ENCODE data around the gene NPAS1. TPM values are rescaled to one million over a fixed set of nuclear protein-coding genes. Genes with fewer than 3 reads are reported as not detected.
A peak's percentile ranks its signal among the peaks of the same experiment; 100 is the strongest.

NPAS1 gene
- polyA plus RNA-seq, 1 donor (not counting 4 experiments of a cell fraction or from before 2014, with no cell fraction given) = 0.42 TPM

- Histone ChIP-seq H3K9me3 (ENCODE audit: control insufficient read depth, low read depth, low read length) (no peaks in the 10 kb centered on the region), H3K4me3 (ENCODE audit: control insufficient read depth in 2 of 3, extremely low read depth in 1 of 3, insufficient read depth in 2 of 3, low read depth in 1 of 3, low read length in 3 of 3) (no peak overlapping the region), H3K27me3 (ENCODE audit: control insufficient read depth, extremely low read depth, insufficient read depth, low read length) (no peaks in the 10 kb centered on the region), H3K4me1 (ENCODE audit: control insufficient read depth, extremely low read depth, insufficient read depth, low read length) (no peaks in the 10 kb centered on the region), H3K9ac (ENCODE audit: control insufficient read depth, extremely low read depth, insufficient read depth, low read length) (no peak overlapping the region), H3K9me1 (ENCODE audit: control insufficient read depth, extremely low read depth, insufficient read depth, low read length) (no peaks in the 10 kb centered on the region), H3K79me2 (ENCODE audit: control insufficient read depth, insufficient read depth, low read length) (no peaks in the 10 kb centered on the region), H3K36me3 (ENCODE audit: control insufficient read depth in 2 of 2, extremely low read depth in 1 of 2, insufficient read depth in 2 of 2, low read length in 2 of 2) (peaks cover 28 to 40% of the 10 kb centered on the region in 2 experiments), H3K4me2 (ENCODE audit: control insufficient read depth, extremely low read depth, insufficient read depth, low read depth, low read length) (no peak overlapping the region), H2AFZ (ENCODE audit: control insufficient read depth, low read length) (no peak overlapping the region), H4K20me1 (ENCODE audit: control insufficient read depth, extremely low read depth, insufficient read depth, low read length) (no peaks in the 10 kb centered on the region), H3K27ac (ENCODE audit: control insufficient read depth, insufficient read depth, low read length) (no peak overlapping the region)
- no peak for TF ChIP-seq EZH2 (IDR thresholded peaks at IDR 0.05; ENCODE audit: low read length)
- TF ChIP-seq, protein P1, sequence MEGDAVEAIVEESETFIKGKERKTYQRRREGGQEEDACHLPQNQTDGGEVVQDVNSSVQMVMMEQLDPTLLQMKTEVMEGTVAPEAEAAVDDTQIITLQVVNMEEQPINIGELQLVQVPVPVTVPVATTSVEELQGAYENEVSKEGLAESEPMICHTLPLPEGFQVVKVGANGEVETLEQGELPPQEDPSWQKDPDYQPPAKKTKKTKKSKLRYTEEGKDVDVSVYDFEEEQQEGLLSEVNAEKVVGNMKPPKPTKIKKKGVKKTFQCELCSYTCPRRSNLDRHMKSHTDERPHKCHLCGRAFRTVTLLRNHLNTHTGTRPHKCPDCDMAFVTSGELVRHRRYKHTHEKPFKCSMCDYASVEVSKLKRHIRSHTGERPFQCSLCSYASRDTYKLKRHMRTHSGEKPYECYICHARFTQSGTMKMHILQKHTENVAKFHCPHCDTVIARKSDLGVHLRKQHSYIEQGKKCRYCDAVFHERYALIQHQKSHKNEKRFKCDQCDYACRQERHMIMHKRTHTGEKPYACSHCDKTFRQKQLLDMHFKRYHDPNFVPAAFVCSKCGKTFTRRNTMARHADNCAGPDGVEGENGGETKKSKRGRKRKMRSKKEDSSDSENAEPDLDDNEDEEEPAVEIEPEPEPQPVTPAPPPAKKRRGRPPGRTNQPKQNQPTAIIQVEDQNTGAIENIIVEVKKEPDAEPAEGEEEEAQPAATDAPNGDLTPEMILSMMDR (optimal IDR thresholded peaks at IDR 0.05 in 1 of 3, IDR thresholded peaks at IDR 0.05 in 1 of 3, conservative IDR thresholded peaks at IDR 0.05 in 1 of 3; ENCODE audit: extremely low read depth in 1 of 3, insufficient read depth in 2 of 3, low read length in 3 of 3) = peak; percentile 87 to 93 (median 89)
- FAIRE-seq (peak; percentile 98), DNase-seq (ENCODE audit: low read depth, low spot score) (no peak)
- dilution Hi-C loops (cut with MboI; ENCODE audit: extremely low pct_ligation_motif_present, low sequenced_read_pairs) = no loop called here
Measured at GRCh38 chr19:46990991-46991676, 28.5 kb upstream of the NPAS1 start.

DNA sequence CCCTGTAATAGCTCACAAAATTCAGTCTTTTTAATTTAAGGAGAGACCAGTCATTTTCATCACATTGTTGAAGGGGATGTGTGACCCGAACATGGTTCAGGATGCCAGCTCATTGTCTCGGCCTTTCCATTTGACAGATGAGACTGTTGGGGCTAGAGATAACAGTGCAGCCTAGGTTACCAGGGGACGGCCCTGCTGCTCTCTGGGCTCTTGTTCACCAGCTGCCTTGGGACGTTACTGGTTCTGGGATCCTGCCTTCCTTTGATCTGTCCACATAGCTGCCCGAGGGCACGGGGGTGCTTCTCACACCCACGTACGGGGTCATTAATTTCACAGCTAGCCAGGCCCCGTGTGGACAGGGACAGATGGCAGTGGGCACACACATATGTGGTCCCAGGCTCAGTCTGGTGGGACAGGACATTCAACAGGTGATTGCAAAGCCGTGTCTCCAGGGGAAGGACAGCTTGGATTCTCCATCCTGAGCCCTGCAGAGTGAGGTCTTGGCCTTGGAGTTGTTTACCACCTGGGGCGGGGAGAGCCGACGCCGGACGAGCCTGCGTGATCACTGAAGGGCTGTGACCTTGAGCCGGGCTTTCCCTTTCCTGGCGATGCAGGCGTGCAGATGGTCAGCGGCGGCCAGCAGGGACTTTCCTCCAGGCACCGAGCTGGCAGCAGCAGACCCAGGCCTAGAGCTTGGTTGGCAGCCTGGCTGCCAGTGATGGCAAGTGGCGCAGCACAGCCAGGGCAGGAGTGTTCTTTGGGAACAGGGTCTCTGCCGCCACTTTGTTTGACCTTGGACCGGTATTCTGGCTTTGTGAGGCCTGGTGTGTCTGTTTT is 26.7 kb upstream of the NPAS1 start:
- no peaks in the 10 kb centered on the region for H3K9me3 ChIP-seq (ENCODE audit: control insufficient read depth, low read depth, low read length)
- peaks cover 32 to 44% of the 10 kb centered on the region in 2 experiments for H3K36me3 ChIP-seq (ENCODE audit: control insufficient read depth in 2 of 2, extremely low read depth in 1 of 2, insufficient read depth in 2 of 2, low read length in 2 of 2)
- no peaks in the 10 kb centered on the region for H3K79me2 ChIP-seq (ENCODE audit: control insufficient read depth, insufficient read depth, low read length)
- H4K20me1 ChIP-seq (ENCODE audit: control insufficient read depth, extremely low read depth, insufficient read depth, low read length) = no peaks in the 10 kb centered on the region
- no peak for TF ChIP-seq EZH2 (IDR thresholded peaks at IDR 0.05; ENCODE audit: low read length)
- TF ChIP-seq, protein P1 (optimal IDR thresholded peaks at IDR 0.05 in 1 of 3, IDR thresholded peaks at IDR 0.05 in 1 of 3, conservative IDR thresholded peaks at IDR 0.05 in 1 of 3; ENCODE audit: extremely low read depth in 1 of 3, insufficient read depth in 2 of 3, low read length in 3 of 3) = no peak
- no peak overlapping the region for H3K4me2 ChIP-seq (ENCODE audit: control insufficient read depth, extremely low read depth, insufficient read depth, low read depth, low read length)
- FAIRE-seq (no peak), DNase-seq (ENCODE audit: low read depth, low spot score) (no peak)
- no peaks in the 10 kb centered on the region for H3K9me1 ChIP-seq (ENCODE audit: control insufficient read depth, extremely low read depth, insufficient read depth, low read length)
- no peaks in the 10 kb centered on the region for H3K4me1 ChIP-seq (ENCODE audit: control insufficient read depth, extremely low read depth, insufficient read depth, low read length)
- H3K27ac ChIP-seq (ENCODE audit: control insufficient read depth, insufficient read depth, low read length) = no peak overlapping the region
- no peak overlapping the region for H2AFZ ChIP-seq (ENCODE audit: control insufficient read depth, low read length)
- dilution Hi-C loops (cut with MboI; ENCODE audit: extremely low pct_ligation_motif_present, low sequenced_read_pairs) = no loop called here
- no peak overlapping the region for H3K4me3 ChIP-seq (ENCODE audit: control insufficient read depth in 2 of 3, extremely low read depth in 1 of 3, insufficient read depth in 2 of 3, low read depth in 1 of 3, low read length in 3 of 3)
- no peak overlapping the region for H3K9ac ChIP-seq (ENCODE audit: control insufficient read depth, extremely low read depth, insufficient read depth, low read length)
- no peaks in the 10 kb centered on the region for H3K27me3 ChIP-seq (ENCODE audit: control insufficient read depth, extremely low read depth, insufficient read depth, low read length)
